H9 (cell line): ENCODE results near the gene FSTL4. TPM values are rescaled to one million over a fixed set of nuclear protein-coding genes. Genes with fewer than 3 reads are reported as not detected.

Experiments used
- DNase-seq: peaks from one replicate; pipeline ENCODE4 v3.0.0-alpha.2; 2017
- H2AFZ ChIP-seq: one replicate; pipeline ENCODE4 v1.6.1; 2013; ENCODE audit warnings: mild to moderate bottlenecking, low read length, control low read depth, moderate library complexity
- H2AK5ac ChIP-seq: 2 replicates; pipeline ENCODE4 v1.6.1; 2013; ENCODE audit warnings: low read length, control low read depth, mixed read lengths; ENCODE audit not compliant: insufficient read length
- H2BK120ac ChIP-seq: one replicate; pipeline ENCODE4 v1.6.1; 2013; ENCODE audit warnings: low read depth, mild to moderate bottlenecking, low read length, control low read depth, inconsistent platforms; ENCODE audit not compliant: poor library complexity, severe bottlenecking
- H2BK12ac ChIP-seq: 2 replicates; pipeline ENCODE4 v1.6.1; 2013; ENCODE audit warnings: low read length, control low read depth, mixed read lengths, low read depth; ENCODE audit not compliant: insufficient read length
- H2BK15ac ChIP-seq: 2 replicates; pipeline ENCODE4 v1.6.1; 2013; ENCODE audit warnings: low read depth, low read length, control low read depth
- H2BK20ac ChIP-seq: one replicate; pipeline ENCODE4 v1.6.1; 2013; ENCODE audit warnings: low read depth, mild to moderate bottlenecking, low read length, control low read depth, inconsistent platforms; ENCODE audit not compliant: poor library complexity, severe bottlenecking
- H2BK5ac ChIP-seq: 2 replicates; pipeline ENCODE4 v1.6.1; 2013; ENCODE audit warnings: low read length, control low read depth, mixed read lengths; ENCODE audit not compliant: insufficient read length
- H3K14ac ChIP-seq: 2 replicates; pipeline ENCODE4 v1.6.1; 2013; ENCODE audit warnings: low read length, control low read depth; ENCODE audit not compliant: insufficient read depth
- H3K18ac ChIP-seq: 2 replicates; pipeline ENCODE4 v1.6.1; 2013; ENCODE audit warnings: low read depth, mild to moderate bottlenecking, mixed read lengths, low read length, control low read depth; ENCODE audit not compliant: insufficient read length
- H3K23ac ChIP-seq: 2 replicates; pipeline ENCODE4 v1.6.1; 2013; ENCODE audit warnings: low read length, control low read depth, mixed read lengths, low read depth; ENCODE audit not compliant: insufficient read length
- H3K23me2 ChIP-seq: 2 replicates; pipeline ENCODE4 v1.6.1; 2013; ENCODE audit warnings: low read depth, mild to moderate bottlenecking, mixed read lengths, low read length, control low read depth; ENCODE audit not compliant: insufficient read length, poor library complexity, severe bottlenecking
- H3K27ac ChIP-seq: 2 replicates; pipeline ENCODE4 v1.5.1; 2013; ENCODE audit warnings: low read length, control low read depth, mixed read lengths, low read depth; ENCODE audit not compliant: insufficient read length
- H3K27me3 ChIP-seq: 2 replicates; pipeline ENCODE4 v1.6.1; 2013; ENCODE audit warnings: low read length, control low read depth, inconsistent platforms; ENCODE audit not compliant: insufficient read depth
- H3K4ac ChIP-seq: 2 replicates; pipeline ENCODE4 v1.6.1; 2013; ENCODE audit warnings: low read depth, mild to moderate bottlenecking, control low read depth, inconsistent platforms, low read length, moderate library complexity
- H3K4me1 ChIP-seq: 2 replicates; pipeline ENCODE4 v1.6.1; 2013; ENCODE audit warnings: low read length, control low read depth, inconsistent platforms; ENCODE audit not compliant: insufficient read depth
- H3K4me2 ChIP-seq: 2 replicates; pipeline ENCODE4 v1.6.1; 2013; ENCODE audit warnings: low read length, control low read depth, mixed read lengths; ENCODE audit not compliant: insufficient read length, insufficient read depth
- H3K56ac ChIP-seq: 2 replicates; pipeline ENCODE4 v1.6.1; 2013; ENCODE audit warnings: low read depth, mild to moderate bottlenecking, mixed read lengths, low read length, control low read depth; ENCODE audit not compliant: insufficient read length
- H3K79me1 ChIP-seq: 2 replicates; pipeline ENCODE4 v1.6.1; 2013; ENCODE audit warnings: low read depth, mild to moderate bottlenecking, moderate library complexity, low read length, control low read depth, inconsistent platforms; ENCODE audit not compliant: insufficient read depth, poor library complexity, severe bottlenecking
- H3K79me2 ChIP-seq: 2 replicates; pipeline ENCODE4 v1.6.1; 2013; ENCODE audit warnings: low read length, control low read depth, inconsistent platforms; ENCODE audit not compliant: insufficient read depth
- H3K9ac ChIP-seq: 2 replicates; pipeline ENCODE4 v1.6.1; 2013; ENCODE audit warnings: low read length, control low read depth, mixed read lengths; ENCODE audit not compliant: insufficient read length; ENCODE audit errors: extremely low read depth
- H3K9me3 ChIP-seq: one replicate; pipeline ENCODE4 v1.6.1; 2013; ENCODE audit warnings: low read depth, low read length, inconsistent platforms; ENCODE audit not compliant: control insufficient read depth
- H3T11ph ChIP-seq: one replicate; pipeline ENCODE4 v1.6.1; 2013; ENCODE audit warnings: mild to moderate bottlenecking, low read length, control low read depth, inconsistent platforms
- H4K20me1 ChIP-seq: one replicate; pipeline ENCODE4 v1.6.1; 2013; ENCODE audit not compliant: control insufficient read depth, insufficient read length, insufficient read depth
- H4K5ac ChIP-seq: 2 replicates; pipeline ENCODE4 v1.6.1; 2013; ENCODE audit warnings: low read depth, mild to moderate bottlenecking, mixed read lengths, low read length, control low read depth; ENCODE audit not compliant: insufficient read length
- H4K8ac ChIP-seq: replicated peaks from 2 replicates; pipeline ENCODE4 v1.6.1; 2013; ENCODE audit warnings: low read length, control low read depth, mixed read lengths, low read depth; ENCODE audit not compliant: insufficient read length
- H4K91ac ChIP-seq: 2 replicates; pipeline ENCODE4 v1.6.1; 2013; ENCODE audit warnings: low read depth, mild to moderate bottlenecking, moderate library complexity, mixed read lengths, low read length, control low read depth; ENCODE audit not compliant: insufficient read length
- H3K27ac Mint-ChIP-seq, 3 experiments: 2 replicates in 2 of 3; 3 replicates in 1 of 3; pipeline ENCODE4 v1.8.0; 2020 to 2021; ENCODE audit warnings: mixed read lengths in 3 of 3, mild to moderate bottlenecking in 1 of 3, moderate library complexity in 1 of 3
- H3K27me3 Mint-ChIP-seq: 2 replicates; pipeline ENCODE4 v1.8.0; 2021; ENCODE audit warnings: low read depth, mild to moderate bottlenecking, moderate library complexity, mixed read lengths
- H3K36me3 Mint-ChIP-seq, 3 experiments: 2 replicates in 2 of 3; 3 replicates in 1 of 3; pipeline ENCODE4 v1.8.0; 2020 to 2021; ENCODE audit warnings: low read depth in 3 of 3, mixed read lengths in 3 of 3; ENCODE audit not compliant: insufficient read depth in 1 of 3
- H3K4me1 Mint-ChIP-seq, 2 experiments: 2 replicates each; pipeline ENCODE4 v1.8.0; 2020; ENCODE audit warnings: mixed read lengths in 2 of 2
- H3K4me3 Mint-ChIP-seq, 2 experiments: 2 replicates in 1 of 2; 3 replicates in 1 of 2; pipeline ENCODE4 v1.8.0; 2020 to 2021; ENCODE audit warnings: mild to moderate bottlenecking in 2 of 2, mixed read lengths in 2 of 2, moderate library complexity in 1 of 2
- H3K9me3 Mint-ChIP-seq, 2 experiments: 2 replicates in 1 of 2; 3 replicates in 1 of 2; pipeline ENCODE4 v1.8.0; 2020; ENCODE audit warnings: mild to moderate bottlenecking in 2 of 2, mixed read lengths in 2 of 2, moderate library complexity in 1 of 2
- WGBS: extraction: QIAGEN DNeasy Blood & Tissue Kit; methylation state at CpG from one replicate; pipeline ENCODE4 v1.1.7; 2013; ENCODE audit warnings: missing lambda C conversion rate, low lambda C conversion rate, mixed read lengths; ENCODE audit not compliant: insufficient read length; ENCODE audit errors: extremely low coverage; 5-methylcytosine and 5-hydroxymethylcytosine counted together
- total RNA-seq: library from RNA; stranded (reverse); gene quantifications from 2 replicates; pipeline ENCODE4 v1.2.1, GENCODE V29; 2021
- TF ChIP-seq, protein P1 (sequence below): fragments of 200-600 bp; sonication (generic); conservative IDR thresholded peaks from 3 replicates; pipeline ENCODE4 v1.8.0; 2021; ENCODE audit warnings: antibody characterized with exemption, mild to moderate bottlenecking

FSTL4 gene
- total RNA-seq, 1 experiment from 2014 or later: 5.7 TPM

GRCh38 chr5:133290669-133291240 is 321.6 kb downstream of the FSTL4 start:
- no peak overlapping the region for H2AFZ ChIP-seq
- no peaks in the 10 kb centered on the region for H3K79me2 ChIP-seq
- H2AK5ac ChIP-seq: no peak overlapping the region
- H2BK12ac ChIP-seq: no peak overlapping the region
- H3K79me1 ChIP-seq: no peaks in the 10 kb centered on the region
- Mint-ChIP-seq H3K27ac (no peak overlapping the region; a peak in 1 of 7 replicates), H3K27me3 (no peaks in the 10 kb centered on the region), H3K9me3 (no peaks in the 10 kb centered on the region), H3K4me3 (no peak overlapping the region), H3K36me3 (no peaks in the 10 kb centered on the region), H3K4me1 (peaks cover 17 to 24% of the 10 kb centered on the region in 2 experiments)
- H3K27me3 ChIP-seq: no peaks in the 10 kb centered on the region
- no peak overlapping the region for H4K8ac ChIP-seq
- no peak overlapping the region for H3K18ac ChIP-seq
- WGBS: no CpG with 5 or more reads among the region's 17 CpGs
- H2BK5ac ChIP-seq: no peak overlapping the region
- H2BK120ac ChIP-seq: no peak overlapping the region
- H2BK20ac ChIP-seq: no peak overlapping the region
- no peaks in the 10 kb centered on the region for H3K4me1 ChIP-seq
- no peak overlapping the region for H3K27ac ChIP-seq
- no peaks in the 10 kb centered on the region for H4K20me1 ChIP-seq
- no peak overlapping the region for H2BK15ac ChIP-seq
- no peak overlapping the region for H3K23ac ChIP-seq
- no peak overlapping the region for H3K9ac ChIP-seq
- no peak overlapping the region for H3K56ac ChIP-seq
- H4K91ac ChIP-seq: no peak overlapping the region
- H3K9me3 ChIP-seq: no peaks in the 10 kb centered on the region
- no peak for DNase-seq
- H4K5ac ChIP-seq: no peak overlapping the region
- H3K14ac ChIP-seq: no peak overlapping the region
- TF ChIP-seq, protein P1, sequence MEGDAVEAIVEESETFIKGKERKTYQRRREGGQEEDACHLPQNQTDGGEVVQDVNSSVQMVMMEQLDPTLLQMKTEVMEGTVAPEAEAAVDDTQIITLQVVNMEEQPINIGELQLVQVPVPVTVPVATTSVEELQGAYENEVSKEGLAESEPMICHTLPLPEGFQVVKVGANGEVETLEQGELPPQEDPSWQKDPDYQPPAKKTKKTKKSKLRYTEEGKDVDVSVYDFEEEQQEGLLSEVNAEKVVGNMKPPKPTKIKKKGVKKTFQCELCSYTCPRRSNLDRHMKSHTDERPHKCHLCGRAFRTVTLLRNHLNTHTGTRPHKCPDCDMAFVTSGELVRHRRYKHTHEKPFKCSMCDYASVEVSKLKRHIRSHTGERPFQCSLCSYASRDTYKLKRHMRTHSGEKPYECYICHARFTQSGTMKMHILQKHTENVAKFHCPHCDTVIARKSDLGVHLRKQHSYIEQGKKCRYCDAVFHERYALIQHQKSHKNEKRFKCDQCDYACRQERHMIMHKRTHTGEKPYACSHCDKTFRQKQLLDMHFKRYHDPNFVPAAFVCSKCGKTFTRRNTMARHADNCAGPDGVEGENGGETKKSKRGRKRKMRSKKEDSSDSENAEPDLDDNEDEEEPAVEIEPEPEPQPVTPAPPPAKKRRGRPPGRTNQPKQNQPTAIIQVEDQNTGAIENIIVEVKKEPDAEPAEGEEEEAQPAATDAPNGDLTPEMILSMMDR: no peak
- no peak overlapping the region for H3K4ac ChIP-seq
- no peak overlapping the region for H3T11ph ChIP-seq
- H3K23me2 ChIP-seq: no peaks in the 10 kb centered on the region
- H3K4me2 ChIP-seq: no peak overlapping the region
